Measurements from ENCODE around the gene LRP1. TPM values are rescaled to one million over a fixed set of nuclear protein-coding genes. Genes with fewer than 3 reads are reported as not detected.

LRP1 gene
- total and polyA plus RNA-seq, 2 of the 4 experiments (the other 2 are of a cell fraction) = 73.1 to 142 TPM

- ChIA-PET POLR2A (ENCODE audit: unreplicated experiment) (no interaction called here), CTCF (no interaction called here)
- no peak for ATAC-seq (ENCODE audit: low read depth)
- Histone ChIP-seq H3K18ac (ENCODE audit: low read depth, low read length) (no peak overlapping the region), H3K79me1 (ENCODE audit: low read depth in 1 of 2, low read length in 2 of 2) (peaks cover 32 to 84% of the 10 kb centered on the region in 2 experiments), H4K91ac (ENCODE audit: insufficient read depth, low read depth, low read length) (no peak overlapping the region), H3K4me2 (ENCODE audit: low read depth, low read length) (no peak overlapping the region), H3K9me3 (ENCODE audit: control insufficient read depth, insufficient read depth, low read length) (no peaks in the 10 kb centered on the region), H2AK5ac (ENCODE audit: low read depth, low read length) (no peak overlapping the region), H3K4me3 (ENCODE audit: insufficient read depth, low read depth, low read length) (no peak overlapping the region), H2AK9ac (replicated peaks; ENCODE audit: low read depth, low read length, poor library complexity) (no peak overlapping the region), H3K27me3 (ENCODE audit: control insufficient read depth, insufficient read depth, low read length) (no peaks in the 10 kb centered on the region), H3K4ac (ENCODE audit: low read depth, low read length) (no peak overlapping the region), H2BK15ac (ENCODE audit: low read depth, low read length) (no peak overlapping the region), H3K23ac (ENCODE audit: low read depth, low read length) (no peak overlapping the region), H2AFZ (replicated peaks; ENCODE audit: low read length, poor library complexity) (no peak overlapping the region), H3K4me1 (ENCODE audit: control insufficient read depth, insufficient read depth, low read length) (no peaks in the 10 kb centered on the region; the same call in 1 of the 2 replicates), H3K9ac (ENCODE audit: low read depth, low read length) (no peak overlapping the region), H3K36me3 (ENCODE audit: control insufficient read depth, insufficient read depth, low read length) (peaks cover 88% of the 10 kb centered on the region), H4K5ac (ENCODE audit: low read depth, low read length) (no peak overlapping the region), H3K9me1 (ENCODE audit: insufficient read depth, low read length) (peaks cover 17% of the 10 kb centered on the region), H3K27ac (ENCODE audit: insufficient read depth, low read length) (no peak overlapping the region), H4K8ac (ENCODE audit: low read depth in 2 of 2, low read length in 2 of 2) (no peak overlapping the region), H2BK20ac (ENCODE audit: low read depth, low read length) (no peak overlapping the region), H2BK120ac (ENCODE audit: low read depth, low read length) (no peak overlapping the region), H2BK5ac (ENCODE audit: low read depth, low read length, poor library complexity, severe bottlenecking) (no peak overlapping the region), H3K14ac (replicated peaks; ENCODE audit: low read depth, low read length) (no peak overlapping the region), H3K56ac (ENCODE audit: extremely low read depth, insufficient read depth, low read length) (no peak overlapping the region), H4K20me1 (ENCODE audit: insufficient read depth, low read length) (peaks cover 36% of the 10 kb centered on the region)
- dilution Hi-C loops (cut with HindIII; ENCODE audit: low sequenced_read_pairs, unreplicated experiment) (no loop called here), in situ Hi-C loops (cut with MboI; ENCODE audit: low sequenced_read_pairs) (no loop called here), intact Hi-C loops (cut with micrococcal nuclease) (no loop called here)
- DNase-seq = no peak
- TF ChIP-seq RCOR1 (IDR thresholded peaks at IDR 0.05; ENCODE audit: insufficient replicate concordance, low read length) (no peak), RFX5 (IDR thresholded peaks at IDR 0.05; ENCODE audit: low read depth, low read length) (no peak), BHLHE40 (IDR thresholded peaks at IDR 0.05; ENCODE audit: low read depth, low read length) (no peak), RAD21 (IDR thresholded peaks at IDR 0.05; ENCODE audit: low read length) (no peak)
- WGBS, 2 experiments (ENCODE audit: extremely low coverage in 2 of 2, insufficient read length in 1 of 2) = 100% methylated on average over 2 of the region's 4 CpGs; no CpG with 5 or more reads in 1 of the 2 experiments
- BruUV-seq (replicated peaks) = no TSS peak
These were observed 31.8 kb downstream of the LRP1 start for GRCh38 chr12:57160040-57160439.

Data from IMR-90 (cell line).